MCF 10A (cell line): ENCODE results near the gene TBCD. TPM values are rescaled to one million over a fixed set of nuclear protein-coding genes. Genes with fewer than 3 reads are reported as not detected.

Experiments
- BruUV-seq: library from RNA; stranded (reverse); fragments of 400-500 nt; replicated peaks from 2 replicates; lab custom pipeline; 2021; lab: Mats Ljungman, UMichigan
- CTCF ChIA-PET: fragments of 300-600 bp; sonication (Branson Sonifier 250); formaldehyde crosslinking; extraction: SDS; loops from one replicate; lab custom pipeline; 2021; ENCODE audit warnings: antibody characterized with exemption, inconsistent platforms; lab: Yijun Ruan, JAX
- POLR2A ChIA-PET: fragments of 300-600, 350-650 bp; sonication (Branson Sonifier 250); formaldehyde crosslinking; extraction: SDS; loops from one replicate; lab custom pipeline; 2020; ENCODE audit warnings: antibody characterized with exemption, inconsistent platforms; lab: Yijun Ruan, JAX
- DNase-seq: peaks from one replicate; pipeline ENCODE4 v3.0.0-alpha.2; 2018; ENCODE audit not compliant: unreplicated experiment
- H3K27ac Mint-ChIP-seq: one replicate; pipeline ENCODE4 v1.8.0; 2022; ENCODE audit warnings: mild to moderate bottlenecking, low read depth, mixed read lengths; ENCODE audit not compliant: unreplicated experiment
- H3K27me3 Mint-ChIP-seq: one replicate; pipeline ENCODE4 v1.8.0; 2022; ENCODE audit warnings: mixed read lengths; ENCODE audit not compliant: insufficient read depth, unreplicated experiment
- H3K36me3 Mint-ChIP-seq: one replicate; pipeline ENCODE4 v1.8.0; 2022; ENCODE audit warnings: mild to moderate bottlenecking, moderate library complexity, mixed read lengths; ENCODE audit not compliant: insufficient read depth, unreplicated experiment
- H3K4me1 Mint-ChIP-seq: one replicate; pipeline ENCODE4 v1.8.0; 2022; ENCODE audit warnings: mixed read lengths; ENCODE audit not compliant: insufficient read depth, unreplicated experiment
- H3K4me3 Mint-ChIP-seq: one replicate; pipeline ENCODE4 v1.8.0; 2022; ENCODE audit warnings: mild to moderate bottlenecking, moderate library complexity, mixed read lengths; ENCODE audit not compliant: unreplicated experiment
- H3K9me3 Mint-ChIP-seq: one replicate; pipeline ENCODE4 v1.8.0; 2022; ENCODE audit warnings: mixed read lengths; ENCODE audit not compliant: unreplicated experiment
- CTCF ChIP-seq: fragments of 200-600 bp; IDR thresholded peaks from one replicate; pipeline ENCODE4 v1.8.0; 2022; ENCODE audit warnings: antibody characterized with exemption, mild to moderate bottlenecking; ENCODE audit not compliant: unreplicated experiment
- intact Hi-C: fragments of 100-400 bp; cut with micrococcal nuclease; formaldehyde crosslinking; loops from 2 replicates; pipeline ENCODE4 v1.14.1; 2022
- total RNA-seq: library from RNA; stranded (reverse); gene quantifications from 2 replicates; pipeline ENCODE4 v1.2.3, GENCODE V29; 2022

Gene TBCD
- total RNA-seq, 1 experiment from 2014 or later, result 76.2 TPM

GRCh38 chr17:82863383-82863940, 111.6 kb downstream of the TBCD start:
- ChIA-PET POLR2A (interaction anchor here (1.0 to 2.7 kb wide), 2 partner anchors 12 to 24 kb away, joined by 4 to 18 read pairs; no protein-coding TSS in a partner anchor), CTCF (interaction anchor here (1.9 kb wide), 1 partner anchor 12 kb away, joined by 12 read pairs; no protein-coding TSS in a partner anchor)
- peaks cover 12% of the 10 kb centered on the region for H3K4me1 Mint-ChIP-seq
- BruUV-seq, result no TSS peak
- no peak overlapping the region for H3K27ac Mint-ChIP-seq
- DNase-seq, result no peak
- H3K4me3 Mint-ChIP-seq, result no peak overlapping the region
- TF ChIP-seq CTCF, result no peak
- intact Hi-C loops, result no loop called here
- no peaks in the 10 kb centered on the region for H3K9me3 Mint-ChIP-seq
- no peaks in the 10 kb centered on the region for H3K27me3 Mint-ChIP-seq
- H3K36me3 Mint-ChIP-seq, result no peaks in the 10 kb centered on the region

GRCh38 chr17:82863941-82864712, 112.3 kb downstream of the TBCD start:
- Mint-ChIP-seq H3K36me3 (no peaks in the 10 kb centered on the region), H3K4me1 (peaks cover 10% of the 10 kb centered on the region), H3K4me3 (no peak overlapping the region), H3K27me3 (no peaks in the 10 kb centered on the region), H3K9me3 (no peaks in the 10 kb centered on the region), H3K27ac (no peak overlapping the region)
- DNase-seq, result peak; percentile 58
- POLR2A ChIA-PET, result interaction anchor here (0.6 to 2.7 kb wide), 4 partner anchors 12 to 187 kb away, joined by 3 to 18 read pairs (median 4); no protein-coding TSS in a partner anchor
- CTCF ChIA-PET, result interaction anchor here (1.9 kb wide), 1 partner anchor 11 kb away, joined by 12 read pairs; no protein-coding TSS in a partner anchor
- no TSS peak for BruUV-seq
- intact Hi-C loops, result no loop called here
- no peak for TF ChIP-seq CTCF

GRCh38 chr17:82864713-82865248, 112.9 kb downstream of the TBCD start:
- Mint-ChIP-seq H3K36me3 (no peaks in the 10 kb centered on the region), H3K27ac (no peak overlapping the region), H3K4me3 (no peak overlapping the region), H3K9me3 (no peaks in the 10 kb centered on the region), H3K27me3 (no peaks in the 10 kb centered on the region), H3K4me1 (peaks cover 10% of the 10 kb centered on the region)
- no TSS peak for BruUV-seq
- no peak for TF ChIP-seq CTCF
- no peak for DNase-seq
- ChIA-PET CTCF (no interaction called here), POLR2A (interaction anchor here (0.7 to 2.7 kb wide), 2 partner anchors 11 to 38 kb away, joined by 3 to 18 read pairs; no protein-coding TSS in a partner anchor)
- intact Hi-C loops, result no loop called here

GRCh38 chr17:82865274-82865673, 113.4 kb downstream of the TBCD start:
- Mint-ChIP-seq H3K9me3 (no peaks in the 10 kb centered on the region), H3K4me3 (no peak overlapping the region), H3K27ac (no peak overlapping the region), H3K4me1 (peaks cover 5% of the 10 kb centered on the region), H3K36me3 (no peaks in the 10 kb centered on the region), H3K27me3 (no peaks in the 10 kb centered on the region)
- DNase-seq, result no peak
- ChIA-PET POLR2A (interaction anchor here (1.0 kb wide), 2 partner anchors 10 to 54 kb away, joined by 3 read pairs; no protein-coding TSS in a partner anchor), CTCF (no interaction called here)
- BruUV-seq, result no TSS peak
- TF ChIP-seq CTCF, result no peak
- intact Hi-C loops, result no loop called here
